Measurements from ENCODE around the gene RBM34. TPM values are rescaled to one million over a fixed set of nuclear protein-coding genes. Genes with fewer than 3 reads are reported as not detected.
A peak's percentile ranks its signal among the peaks of the same experiment; 100 is the strongest.

The RBM34 gene
- total RNA-seq, 1 donor from 2014 or later, result 48.8 TPM

DNA sequence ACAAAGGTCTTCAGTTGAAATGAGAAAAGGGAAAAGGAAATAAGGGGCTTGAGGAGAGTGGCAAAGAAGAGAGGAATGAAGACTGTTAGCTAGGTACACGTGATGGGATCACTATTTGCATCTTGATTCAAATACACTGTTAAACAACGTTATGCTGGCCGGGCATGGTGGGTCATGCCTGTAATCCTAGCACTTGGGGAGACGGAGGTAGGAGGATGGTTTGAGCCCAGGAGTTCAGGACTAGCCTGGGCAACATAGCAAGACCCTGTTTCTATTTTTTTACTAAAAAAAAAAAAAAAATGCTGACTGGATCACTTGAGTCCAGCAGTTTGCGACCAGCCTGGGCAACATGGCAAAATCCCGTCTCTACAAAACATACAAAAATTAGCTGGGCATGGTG, 2.4 kb downstream of the RBM34 start:
- intact Hi-C loops (cut with DNase I), result no loop called here
- DNase-seq (ENCODE audit: low spot score), result no peak

GRCh38 chr1:235157150-235157549, 3.9 kb downstream of the RBM34 start:
- intact Hi-C loops (cut with DNase I), result no loop called here
- no peak for DNase-seq (ENCODE audit: low spot score)

GRCh38 chr1:235156740-235157139, 4.3 kb downstream of the RBM34 start:
- intact Hi-C loops (cut with DNase I), result no loop called here

GRCh38 chr1:235156265-235156664, 4.8 kb downstream of the RBM34 start:
- intact Hi-C loops (cut with DNase I), result no loop called here
- no peak for DNase-seq (ENCODE audit: low spot score)

More at GRCh38 chr1:235156740-235157139, 4.3 kb downstream of the RBM34 start:
- DNase-seq (ENCODE audit: low spot score), result no peak

- DNase-seq (ENCODE audit: low spot score), result no peak
- intact Hi-C loops (cut with DNase I), result no loop called here
These were observed 8.8 kb downstream of the RBM34 start for GRCh38 chr1:235152235-235152634.

DNA sequence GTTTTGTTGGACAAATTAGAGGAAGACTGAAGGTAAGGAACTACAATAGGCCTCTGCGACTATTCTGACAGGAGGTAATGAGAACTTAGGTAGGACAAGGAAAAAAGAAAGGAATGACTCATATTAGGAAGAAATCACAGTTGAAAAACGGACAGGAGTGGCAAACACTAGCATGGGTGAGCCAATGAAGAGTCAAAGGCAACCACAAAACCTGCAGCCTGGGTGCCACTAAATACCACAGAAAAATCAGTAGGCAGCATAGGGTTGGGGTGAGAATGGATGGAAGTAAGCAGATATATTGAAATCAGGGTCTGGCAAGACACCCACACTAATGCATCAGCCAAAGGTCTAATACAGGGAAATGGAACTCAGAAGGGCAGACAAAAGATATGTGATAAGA, 10.0 kb downstream of the RBM34 start:
- intact Hi-C loops (cut with DNase I), result no loop called here
- no peak for DNase-seq (ENCODE audit: low spot score)

DNA sequence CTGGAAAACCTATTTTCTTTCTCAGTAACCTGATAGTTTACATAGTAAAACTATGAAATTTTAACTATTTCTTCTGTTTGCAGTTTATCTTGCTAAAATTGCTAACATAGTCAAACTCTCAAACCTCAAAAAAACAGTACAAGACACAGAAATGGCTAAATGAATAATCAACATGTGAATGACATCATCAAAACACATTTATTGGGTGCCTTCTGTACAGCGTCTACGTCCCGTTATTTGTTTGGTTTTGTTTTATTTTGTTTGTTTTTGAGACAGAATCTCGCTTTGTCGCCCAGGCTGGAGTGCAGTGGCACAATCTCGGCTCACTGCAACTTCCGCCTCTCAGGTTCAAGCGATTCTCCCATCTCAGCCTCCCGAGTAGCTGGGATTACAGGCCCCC, 11.2 kb downstream of the RBM34 start:
- no peak for DNase-seq (ENCODE audit: low spot score)
- intact Hi-C loops (cut with DNase I), result no loop called here

GRCh38 chr1:235147269-235147668, 13.8 kb downstream of the RBM34 start:
- intact Hi-C loops (cut with DNase I), result no loop called here
- DNase-seq (ENCODE audit: low spot score), result no peak

- intact Hi-C loops (cut with DNase I), result no loop called here
- DNase-seq (ENCODE audit: low spot score), result no peak
These were observed 15.4 kb downstream of the RBM34 start for GRCh38 chr1:235145639-235146038.

DNA sequence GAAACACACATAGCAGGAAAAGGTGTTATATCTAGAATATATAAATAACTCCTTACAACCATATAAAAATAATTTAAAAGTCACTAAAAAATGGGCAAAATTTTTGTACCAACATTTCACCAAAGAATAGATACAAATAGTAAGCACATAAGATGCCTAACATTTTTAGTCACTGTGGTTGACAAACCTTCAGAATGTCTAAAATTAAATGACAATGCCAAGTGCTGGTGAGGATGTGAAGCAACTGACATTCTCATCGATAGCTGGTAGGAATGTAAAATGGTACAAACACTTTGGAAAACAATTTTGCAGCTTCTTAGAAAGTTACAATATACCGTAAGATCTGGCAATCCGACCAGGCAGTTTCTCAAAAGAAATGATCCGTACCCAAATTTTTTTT, 18.1 kb downstream of the RBM34 start:
- DNase-seq (ENCODE audit: low spot score), result no peak
- intact Hi-C loops (cut with DNase I), result no loop called here

DNA sequence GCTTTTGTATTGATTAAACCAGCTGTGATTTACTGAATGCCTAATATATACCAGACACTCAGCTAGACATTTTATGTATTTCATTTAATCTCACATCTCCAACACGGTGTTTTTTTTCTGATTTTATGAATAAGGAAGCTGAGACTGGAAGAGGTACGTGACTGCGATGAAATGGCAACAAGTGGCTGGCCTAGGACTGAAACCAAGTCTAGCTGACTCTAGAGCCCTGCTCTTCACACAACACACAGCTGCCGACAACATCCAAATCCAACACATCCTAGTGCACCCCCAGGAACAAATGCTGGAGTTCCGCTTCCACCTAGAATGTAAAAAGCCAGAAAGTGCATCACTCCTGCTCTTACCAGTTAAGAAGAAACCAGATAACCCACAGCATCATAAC, 21.7 kb downstream of the RBM34 start:
- intact Hi-C loops (cut with DNase I), result no loop called here

GRCh38 chr1:235138821-235139220, 22.2 kb downstream of the RBM34 start:
- no peak for DNase-seq (ENCODE audit: low spot score)
- intact Hi-C loops (cut with DNase I), result no loop called here

More for the DNA sequence above, 21.7 kb downstream of the RBM34 start:
- DNase-seq (ENCODE audit: low spot score), result no peak

DNA sequence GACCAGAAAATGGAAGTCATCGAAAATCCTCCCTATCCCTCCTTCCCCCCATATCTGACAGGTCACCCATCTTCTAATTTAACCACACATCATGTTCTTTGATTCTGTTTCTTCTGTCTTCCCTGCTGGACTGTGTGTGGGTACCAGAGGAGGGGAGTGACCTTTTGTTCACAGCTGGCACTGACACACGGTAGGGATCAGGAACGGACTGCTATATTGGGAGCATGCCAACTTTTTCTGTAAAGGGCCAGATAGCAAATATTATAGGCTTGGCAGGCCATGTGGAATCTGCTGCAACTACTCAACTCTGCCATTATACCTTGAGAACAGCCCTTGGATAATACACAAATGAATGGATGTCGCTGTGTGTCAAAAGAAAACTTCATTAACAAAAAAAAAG, 24.9 kb downstream of the RBM34 start:
- intact Hi-C loops (cut with DNase I), result no loop called here
- no peak for DNase-seq (ENCODE audit: low spot score)

DNA sequence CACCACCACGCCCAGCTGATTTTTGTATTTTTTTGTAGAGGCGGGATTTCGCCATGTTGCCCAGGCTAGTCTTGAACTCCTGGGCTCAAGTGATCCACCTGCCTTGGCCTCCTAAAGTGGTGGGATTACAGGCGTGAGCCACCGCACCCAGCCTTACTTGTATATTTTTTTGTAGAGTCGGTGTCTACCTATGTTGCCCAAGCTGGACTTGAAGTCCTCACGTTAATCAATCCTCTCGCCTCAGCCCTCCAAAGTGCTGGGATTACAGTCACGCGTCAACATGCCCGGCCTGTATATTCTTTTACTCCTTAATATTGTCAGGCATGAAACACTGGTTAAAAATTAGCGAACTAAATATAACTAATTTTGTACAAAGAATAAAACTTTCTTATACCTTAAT, 26.9 kb downstream of the RBM34 start:
- intact Hi-C loops (cut with DNase I), result no loop called here
- DNase-seq (ENCODE audit: low spot score), result no peak

DNA sequence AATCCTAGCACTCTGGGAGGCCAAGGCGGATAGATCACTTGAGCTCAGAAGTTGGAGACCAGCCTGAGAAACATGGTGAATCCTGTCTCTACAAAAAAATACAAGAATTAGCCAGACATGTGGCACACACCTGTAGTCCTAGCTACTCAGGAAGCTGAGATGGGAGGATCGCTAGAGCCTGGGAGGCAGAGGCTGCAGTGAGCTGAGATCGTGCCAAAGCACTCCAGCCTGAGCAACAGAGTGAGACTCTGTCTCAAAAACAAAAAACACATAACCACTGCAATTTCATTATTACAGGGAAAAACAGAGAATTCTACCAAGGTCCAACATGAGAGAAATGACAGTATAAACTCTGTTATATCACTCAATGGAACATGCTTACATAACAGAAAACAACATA, 28.0 kb downstream of the RBM34 start:
- intact Hi-C loops (cut with DNase I), result no loop called here
- DNase-seq (ENCODE audit: low spot score), result no peak

- DNase-seq (ENCODE audit: low spot score), result no peak
- intact Hi-C loops (cut with DNase I), result no loop called here
These were observed 29.1 kb downstream of the RBM34 start for GRCh38 chr1:235131961-235132360.

- intact Hi-C loops (cut with DNase I), result no loop called here
- no peak for DNase-seq (ENCODE audit: low spot score)
These were observed 30.2 kb downstream of the RBM34 start for GRCh38 chr1:235130766-235131270.

DNA sequence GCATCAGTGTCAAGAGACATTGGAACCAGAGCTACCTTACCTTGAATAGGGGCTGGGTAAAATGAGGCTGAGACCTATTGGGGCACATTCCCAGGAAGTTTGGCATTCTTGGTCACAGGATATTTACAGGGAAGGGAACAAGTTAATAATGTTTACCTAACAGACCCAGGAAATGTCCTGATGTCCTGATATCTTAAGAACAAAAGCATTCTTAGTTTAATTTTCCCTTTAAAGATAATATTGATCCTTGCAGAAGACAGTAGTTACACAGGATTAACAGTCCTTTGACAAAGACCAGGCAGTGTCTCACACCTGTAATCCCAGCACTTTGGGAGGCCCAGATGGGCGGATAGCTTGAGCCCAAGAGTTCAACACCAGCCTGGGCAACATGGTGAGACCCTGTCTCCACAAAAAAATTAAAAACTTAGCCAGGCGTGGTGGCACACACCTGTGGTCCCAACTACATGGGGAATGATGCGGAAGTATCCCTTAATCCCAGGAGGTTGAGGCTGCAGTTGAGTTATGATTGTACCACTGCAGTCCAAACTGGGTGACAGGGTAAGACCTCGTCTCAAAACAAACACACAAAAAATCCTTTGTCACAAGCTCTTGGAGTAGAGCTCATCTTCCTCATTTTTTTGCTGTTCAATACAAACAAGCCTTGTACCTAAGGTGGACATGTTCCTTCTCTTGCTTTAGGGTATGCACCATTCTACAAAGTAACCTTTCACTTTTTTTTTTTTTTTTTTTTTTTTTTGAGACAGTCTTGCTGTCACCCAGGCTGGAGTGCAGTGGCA, 31.1 kb downstream of the RBM34 start:
- intact Hi-C loops (cut with DNase I), result loop anchor here (1.0 kb wide), 1 partner anchor 31 kb away; the partner anchor contains the start of gene RBM34
- no peak for DNase-seq (ENCODE audit: low spot score)

DNA sequence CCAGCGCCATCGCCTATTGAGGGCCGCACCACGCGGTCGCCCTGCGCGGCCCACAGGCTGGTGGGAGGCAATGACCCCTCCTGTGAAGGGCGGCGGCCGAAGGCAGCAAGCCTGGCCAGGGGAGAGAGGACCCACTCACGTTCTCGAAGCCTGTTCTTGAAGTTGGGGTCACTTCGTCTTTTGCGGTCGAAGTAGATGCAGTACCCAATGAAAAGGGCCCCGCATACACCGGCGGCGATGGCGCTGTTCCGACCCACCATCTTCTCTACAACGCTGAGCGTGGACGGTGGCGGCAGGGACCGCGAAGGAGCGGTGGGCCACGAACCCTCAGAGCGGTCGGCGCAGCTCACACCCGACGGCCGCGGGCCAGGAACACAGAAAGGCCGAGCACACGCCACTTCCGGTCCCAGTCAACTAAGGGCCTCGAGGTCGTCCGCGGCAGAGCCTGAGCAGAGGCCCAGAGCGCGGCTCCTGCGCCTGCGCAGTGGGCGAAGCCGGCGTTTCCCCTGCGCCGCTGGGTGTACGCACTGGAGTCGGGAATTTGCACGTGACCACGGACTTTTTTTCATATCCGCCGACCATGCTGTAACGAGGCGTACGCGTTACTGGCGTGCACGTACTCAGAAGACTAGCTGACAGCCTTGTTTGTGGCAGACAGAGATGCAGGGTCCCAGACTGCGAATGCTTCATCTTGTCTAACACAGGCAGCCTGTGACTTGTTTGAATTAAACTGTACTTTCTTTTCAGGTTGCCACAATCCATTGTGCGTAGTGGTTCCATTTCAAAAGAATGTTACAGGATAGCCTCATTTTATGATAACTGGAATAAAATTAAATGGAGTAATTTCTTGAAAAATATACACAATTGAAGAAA, 32.4 kb downstream of the RBM34 start, which contains the start of gene TOMM20:
TSS of gene TOMM20 (minus strand) at position 382 of the 873 bp plus-strand sequence. CDS start at position 260, 122 bp downstream.
- DNase-seq (ENCODE audit: low spot score), result peak; percentile 98
- intact Hi-C loops (cut with DNase I), result loop anchor here (1.0 kb wide), 1 partner anchor 33 kb away; the partner anchor contains the start of gene RBM34

GRCh38 chr1:235127732-235128455, 33.2 kb downstream of the RBM34 start:
- no peak for DNase-seq (ENCODE audit: low spot score)
- intact Hi-C loops (cut with DNase I), result no loop called here
